Skeletal muscle satellite cell (primary cell): ENCODE results near the gene FNDC5.
A peak's percentile ranks its signal among the peaks of the same experiment; 100 is the strongest.

ENCODE experiments used
- H3K27me3 ChIP-seq: 2 replicates; pipeline ENCODE4 v1.7.0; 2013; ENCODE audit warnings: low read length; ENCODE audit not compliant: control insufficient read depth, insufficient read depth
- H3K36me3 ChIP-seq: 2 replicates; pipeline ENCODE4 v1.7.0; 2013; ENCODE audit warnings: mild to moderate bottlenecking, control low read depth, low read length; ENCODE audit not compliant: insufficient read depth
- H3K4me1 ChIP-seq: 2 replicates; pipeline ENCODE4 v1.7.0; 2013; ENCODE audit warnings: low read length; ENCODE audit not compliant: control insufficient read depth, insufficient read depth
- H3K4me2 ChIP-seq: 2 replicates; pipeline ENCODE4 v1.7.0; 2013; ENCODE audit warnings: mild to moderate bottlenecking, low read length
- H3K4me3 ChIP-seq: 2 replicates; pipeline ENCODE4 v1.7.0; 2013; ENCODE audit warnings: low read length
- H3K9ac ChIP-seq: 2 replicates; pipeline ENCODE4 v1.7.0; 2013; ENCODE audit warnings: mild to moderate bottlenecking, low read depth, low read length, moderate library complexity
- H3K9me3 ChIP-seq: replicated peaks from 2 replicates; pipeline ENCODE4 v1.7.0; 2013; ENCODE audit warnings: mild to moderate bottlenecking, control low read depth, low read length

Gene FNDC5

GRCh38 chr1:32888134-32888533, 17.4 kb upstream of the FNDC5 start:
- Histone ChIP-seq H3K4me2 (no peak overlapping the region), H3K27me3 (peaks cover 89% of the 10 kb centered on the region), H3K4me1 (peaks cover 7% of the 10 kb centered on the region), H3K9ac (no peak overlapping the region), H3K4me3 (no peak overlapping the region), H3K36me3 (no peaks in the 10 kb centered on the region), H3K9me3 (no peaks in the 10 kb centered on the region)

GRCh38 chr1:32887623-32888022, 16.9 kb upstream of the FNDC5 start:
- Histone ChIP-seq H3K27me3 (peaks cover 87% of the 10 kb centered on the region), H3K4me1 (peaks cover 2% of the 10 kb centered on the region), H3K9me3 (no peaks in the 10 kb centered on the region)

GRCh38 chr1:32886828-32887414, 16.2 kb upstream of the FNDC5 start:
- no peak overlapping the region for H3K9ac ChIP-seq
- no peaks in the 10 kb centered on the region for H3K9me3 ChIP-seq
- no peaks in the 10 kb centered on the region for H3K4me1 ChIP-seq
- peak overlapping the region; percentile 39 for H3K4me2 ChIP-seq
- peaks cover 80% of the 10 kb centered on the region for H3K27me3 ChIP-seq
- no peaks in the 10 kb centered on the region for H3K36me3 ChIP-seq
- H3K4me3 ChIP-seq, result no peak overlapping the region

More at GRCh38 chr1:32887623-32888022, 16.9 kb upstream of the FNDC5 start:
- Histone ChIP-seq H3K4me3 (no peak overlapping the region), H3K4me2 (no peak overlapping the region), H3K9ac (no peak overlapping the region), H3K36me3 (no peaks in the 10 kb centered on the region)

GRCh38 chr1:32886004-32886827, 15.5 kb upstream of the FNDC5 start, which contains the start of gene HPCA:
TSS of gene HPCA (plus strand) at chr1:32886491. CDS start at chr1:32888899, 2,408 bp downstream.
- Histone ChIP-seq H3K4me3 (no peak within 1 kb of the TSS), H3K9ac (no peak within 1 kb of the TSS), H3K4me1 (no peaks in the 10 kb centered on the region), H3K9me3 (no peaks in the 10 kb centered on the region), H3K27me3 (peaks cover 73% of the 10 kb centered on the region), H3K36me3 (no peaks in the 10 kb centered on the region), H3K4me2 (peak within 1 kb of the TSS; percentile 39)

- H3K4me3 ChIP-seq, result no peak overlapping the region
- H3K9ac ChIP-seq, result no peak overlapping the region
- peaks cover 69% of the 10 kb centered on the region for H3K27me3 ChIP-seq
Measured at GRCh38 chr1:32885676-32886003, 14.9 kb upstream of the FNDC5 start.

GRCh38 chr1:32884726-32885125, 14.0 kb upstream of the FNDC5 start:
- no peaks in the 10 kb centered on the region for H3K9me3 ChIP-seq
- H3K4me2 ChIP-seq, result no peak overlapping the region
- H3K4me1 ChIP-seq, result no peaks in the 10 kb centered on the region
- peaks cover 60% of the 10 kb centered on the region for H3K27me3 ChIP-seq
- H3K9ac ChIP-seq, result no peak overlapping the region
- H3K4me3 ChIP-seq, result no peak overlapping the region
- H3K36me3 ChIP-seq, result no peaks in the 10 kb centered on the region

More at GRCh38 chr1:32885676-32886003, 14.9 kb upstream of the FNDC5 start:
- no peak overlapping the region for H3K4me2 ChIP-seq
- no peaks in the 10 kb centered on the region for H3K36me3 ChIP-seq
- no peaks in the 10 kb centered on the region for H3K4me1 ChIP-seq
- no peaks in the 10 kb centered on the region for H3K9me3 ChIP-seq

- no peak overlapping the region for H3K4me3 ChIP-seq
- no peak overlapping the region for H3K4me2 ChIP-seq
- peaks cover 53% of the 10 kb centered on the region for H3K27me3 ChIP-seq
Measured at GRCh38 chr1:32884032-32884372, 13.3 kb upstream of the FNDC5 start.

GRCh38 chr1:32883338-32884031, 12.8 kb upstream of the FNDC5 start:
- H3K27me3 ChIP-seq, result peaks cover 53% of the 10 kb centered on the region
- H3K9ac ChIP-seq, result no peak overlapping the region
- H3K4me1 ChIP-seq, result no peaks in the 10 kb centered on the region
- no peaks in the 10 kb centered on the region for H3K36me3 ChIP-seq
- no peak overlapping the region for H3K4me2 ChIP-seq
- no peaks in the 10 kb centered on the region for H3K9me3 ChIP-seq
- no peak overlapping the region for H3K4me3 ChIP-seq

More at GRCh38 chr1:32884032-32884372, 13.3 kb upstream of the FNDC5 start:
- Histone ChIP-seq H3K9me3 (no peaks in the 10 kb centered on the region), H3K36me3 (no peaks in the 10 kb centered on the region), H3K4me1 (no peaks in the 10 kb centered on the region), H3K9ac (no peak overlapping the region)

- peaks cover 53% of the 10 kb centered on the region for H3K27me3 ChIP-seq
- H3K36me3 ChIP-seq, result no peaks in the 10 kb centered on the region
- H3K9me3 ChIP-seq, result no peaks in the 10 kb centered on the region
- H3K4me1 ChIP-seq, result no peaks in the 10 kb centered on the region
- no peak overlapping the region for H3K9ac ChIP-seq
- no peak overlapping the region for H3K4me3 ChIP-seq
- peak overlapping the region; percentile 11 for H3K4me2 ChIP-seq
Measured at GRCh38 chr1:32881871-32882850, 11.4 kb upstream of the FNDC5 start.

GRCh38 chr1:32881291-32881690, 10.6 kb upstream of the FNDC5 start:
- Histone ChIP-seq H3K4me3 (no peak overlapping the region), H3K4me1 (no peaks in the 10 kb centered on the region), H3K36me3 (no peaks in the 10 kb centered on the region), H3K4me2 (no peak overlapping the region), H3K9ac (no peak overlapping the region), H3K27me3 (peaks cover 52% of the 10 kb centered on the region), H3K9me3 (no peaks in the 10 kb centered on the region)

- no peak overlapping the region for H3K9ac ChIP-seq
- no peak overlapping the region for H3K4me2 ChIP-seq
- H3K27me3 ChIP-seq, result peaks cover 26% of the 10 kb centered on the region
- H3K9me3 ChIP-seq, result no peaks in the 10 kb centered on the region
- H3K4me1 ChIP-seq, result no peaks in the 10 kb centered on the region
- no peaks in the 10 kb centered on the region for H3K36me3 ChIP-seq
- H3K4me3 ChIP-seq, result no peak overlapping the region
Measured at GRCh38 chr1:32878637-32879041, 7.9 kb upstream of the FNDC5 start.
